Osteocyte (in vitro differentiated cells): ENCODE results near the gene RHOV. TPM values are rescaled to one million over a fixed set of nuclear protein-coding genes. Genes with fewer than 3 reads are reported as not detected.

Source experiments
- DNase-seq: peaks from one replicate; pipeline ENCODE4 v3.0.0; 2021; ENCODE audit warnings: mixed read lengths; ENCODE audit not compliant: unreplicated experiment; ENCODE audit errors: extremely low spot score
- H3K27ac Mint-ChIP-seq: one replicate; pipeline ENCODE4 v1.8.0; 2021; ENCODE audit warnings: mild to moderate bottlenecking, mixed read lengths; ENCODE audit not compliant: unreplicated experiment
- H3K27me3 Mint-ChIP-seq: one replicate; pipeline ENCODE4 v1.8.0; 2021; ENCODE audit warnings: mixed read lengths; ENCODE audit not compliant: unreplicated experiment
- H3K36me3 Mint-ChIP-seq: one replicate; pipeline ENCODE4 v1.8.0; 2021; ENCODE audit warnings: mixed read lengths; ENCODE audit not compliant: unreplicated experiment
- H3K4me1 Mint-ChIP-seq: one replicate; pipeline ENCODE4 v1.8.0; 2021; ENCODE audit warnings: mixed read lengths; ENCODE audit not compliant: unreplicated experiment
- H3K4me3 Mint-ChIP-seq: one replicate; pipeline ENCODE4 v1.8.0; 2021; ENCODE audit warnings: mild to moderate bottlenecking, moderate library complexity, mixed read lengths; ENCODE audit not compliant: unreplicated experiment
- H3K9me3 Mint-ChIP-seq: one replicate; pipeline ENCODE4 v1.8.0; 2021; ENCODE audit warnings: mixed read lengths; ENCODE audit not compliant: unreplicated experiment
- CTCF ChIP-seq: fragments of 200-600 bp; sonication (generic); IDR thresholded peaks from 2 replicates; pipeline ENCODE4 v1.5.0; 2021; ENCODE audit warnings: antibody characterized with exemption, mild to moderate bottlenecking, moderate library complexity
- total RNA-seq: library from RNA; stranded (reverse); gene quantifications from 2 replicates; pipeline ENCODE4 v1.2.1, GENCODE V29; 2021

Gene RHOV
- total RNA-seq, 1 donor from 2014 or later = 0.46 TPM

DNA sequence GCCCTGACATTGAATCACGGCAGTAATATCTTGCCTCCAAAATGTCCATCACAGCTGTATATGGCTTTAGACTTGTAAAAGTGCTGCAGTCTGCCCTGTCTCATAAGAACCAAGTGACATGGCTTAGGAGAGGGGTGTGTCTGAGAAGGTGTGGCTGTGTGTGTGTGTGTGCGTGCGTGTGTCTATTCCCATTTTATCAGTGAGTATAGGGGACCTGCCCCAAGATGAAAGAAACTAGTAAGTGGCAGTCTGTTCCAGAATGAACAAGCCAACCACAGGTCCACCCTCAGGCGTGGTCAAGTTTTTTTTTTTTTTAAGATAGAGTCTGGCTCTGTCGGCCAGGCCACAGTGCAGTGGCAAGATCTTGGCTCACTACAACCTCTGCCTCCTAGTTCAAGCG lies 5.6 kb upstream of the RHOV start:
- no peak overlapping the region for H3K4me3 Mint-ChIP-seq
- no peak for DNase-seq
- no peaks in the 10 kb centered on the region for H3K27me3 Mint-ChIP-seq
- no peak overlapping the region for H3K27ac Mint-ChIP-seq
- no peak for TF ChIP-seq CTCF
- H3K9me3 Mint-ChIP-seq = no peaks in the 10 kb centered on the region
- peaks cover under 1% of the 10 kb centered on the region for H3K4me1 Mint-ChIP-seq
- H3K36me3 Mint-ChIP-seq = no peaks in the 10 kb centered on the region

DNA sequence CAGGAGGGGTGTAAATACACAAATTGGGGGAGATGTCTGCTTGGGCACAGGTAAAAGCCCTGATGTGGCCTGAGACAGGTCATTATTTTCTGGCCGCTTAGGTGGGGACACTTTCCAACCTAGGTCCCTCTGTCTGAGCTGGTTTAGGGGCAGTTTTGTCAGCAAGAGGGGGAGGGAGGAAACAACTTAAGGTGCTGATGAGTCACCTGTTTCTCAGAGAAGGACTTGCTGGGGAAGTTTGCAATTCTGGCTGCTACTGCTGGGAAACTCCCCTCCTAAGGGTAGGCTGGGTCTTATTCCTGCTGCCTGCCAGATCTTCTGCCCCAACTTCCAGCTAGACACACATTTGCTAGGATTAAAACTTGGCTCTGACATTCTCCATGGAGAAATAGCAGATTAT lies 4.8 kb upstream of the RHOV start:
- Mint-ChIP-seq H3K4me3 (no peak overlapping the region), H3K36me3 (no peaks in the 10 kb centered on the region), H3K27ac (no peak overlapping the region), H3K27me3 (no peaks in the 10 kb centered on the region), H3K4me1 (peaks cover 5% of the 10 kb centered on the region), H3K9me3 (no peaks in the 10 kb centered on the region)
- no peak for DNase-seq
- TF ChIP-seq CTCF = no peak

GRCh38 chr15:40877694-40878093 lies 3.7 kb upstream of the RHOV start:
- Mint-ChIP-seq H3K9me3 (no peaks in the 10 kb centered on the region), H3K36me3 (no peaks in the 10 kb centered on the region), H3K27ac (no peak overlapping the region), H3K27me3 (no peaks in the 10 kb centered on the region), H3K4me1 (peaks cover 11% of the 10 kb centered on the region), H3K4me3 (no peak overlapping the region)
- DNase-seq = no peak
- TF ChIP-seq CTCF = no peak

- no peak for DNase-seq
- Mint-ChIP-seq H3K27me3 (peaks cover 3% of the 10 kb centered on the region), H3K9me3 (no peaks in the 10 kb centered on the region), H3K36me3 (no peaks in the 10 kb centered on the region), H3K4me1 (peaks cover 11% of the 10 kb centered on the region), H3K27ac (no peak overlapping the region), H3K4me3 (no peak overlapping the region)
- no peak for TF ChIP-seq CTCF
Measured at GRCh38 chr15:40875991-40876730, 2.1 kb upstream of the RHOV start.

- Mint-ChIP-seq H3K4me1 (peaks cover 11% of the 10 kb centered on the region), H3K36me3 (no peaks in the 10 kb centered on the region), H3K27ac (no peak overlapping the region), H3K4me3 (peak overlapping the region; percentile 68), H3K27me3 (peaks cover 6% of the 10 kb centered on the region), H3K9me3 (no peaks in the 10 kb centered on the region)
- DNase-seq = no peak
- TF ChIP-seq CTCF = no peak
Measured at GRCh38 chr15:40872791-40873693, 992 bp downstream of the RHOV start.
